Vagina (tissue), 2 donors: ENCODE measurements around the gene SSH3.

Experiments used
- CTCF ChIP-seq, 3 experiments: fragments of 450-650 bp in 2 of 3; fragments of 200-600 bp in 1 of 3; sonication (generic) in 1 of 3; IDR thresholded peaks; one replicate each; pipeline ENCODE4 v1.5.1; 2017 to 2019; ENCODE audit warnings: antibody characterized with exemption in 3 of 3, mild to moderate bottlenecking in 2 of 3, moderate library complexity in 2 of 3
- POLR2AphosphoS5 ChIP-seq, 2 donors: sonication (generic); formaldehyde crosslinking; IDR thresholded peaks; one replicate each; pipeline ENCODE4 v1.9.0; 2017; ENCODE audit warnings: antibody characterized with exemption in 2 of 2, mild to moderate bottlenecking in 2 of 2, low read depth in 1 of 2; ENCODE audit not compliant: insufficient read depth in 1 of 2

- TF ChIP-seq CTCF (IDR thresholded peaks at IDR 0.05) (no peak), POLR2AphosphoS5 (IDR thresholded peaks at IDR 0.05; ENCODE audit: insufficient read depth in 1 of 2, low read depth in 1 of 2) (no peak)
Measured at GRCh38 chr11:67307545-67308001, 4.2 kb downstream of the SSH3 start.
